ENCODE results near the gene LARGE1. TPM values are rescaled to one million over a fixed set of nuclear protein-coding genes. Genes with fewer than 3 reads are reported as not detected.
"Not testable (repeated sequence)": the region's sequence is repeated elsewhere in the genome, so short reads cannot be mapped to it uniquely, and the experiment has no call there.

LARGE1 gene
- total RNA-seq, 2 experiments from 2014 or later, result 0.69 to 1.1 TPM

GRCh38 chr22:33385611-33386010 lies 534.7 kb downstream of the LARGE1 start:
- H3K36me3 Mint-ChIP-seq (ENCODE audit: low read depth), result no peaks in the 10 kb centered on the region
- DNase-seq, result no peak
- CTCF ChIA-PET, result no interaction called here
- H3K27me3 Mint-ChIP-seq (ENCODE audit: low read depth), result peaks cover 2% of the 10 kb centered on the region
- intact Hi-C loops (cut with micrococcal nuclease), result no loop called here
- H3K4me3 Mint-ChIP-seq, result no peak overlapping the region
- H3K4me1 Mint-ChIP-seq (ENCODE audit: low read depth), result no peaks in the 10 kb centered on the region
- H3K27ac Mint-ChIP-seq, result no peak overlapping the region
- no peaks in the 10 kb centered on the region for H3K9me3 Mint-ChIP-seq

- H3K4me3 Mint-ChIP-seq, result no peak overlapping the region
- H3K27ac Mint-ChIP-seq, result no peak overlapping the region
- no peaks in the 10 kb centered on the region for H3K36me3 Mint-ChIP-seq (ENCODE audit: low read depth)
- H3K4me1 Mint-ChIP-seq (ENCODE audit: low read depth), result no peaks in the 10 kb centered on the region
- peaks cover 16% of the 10 kb centered on the region for H3K9me3 Mint-ChIP-seq
- intact Hi-C loops (cut with micrococcal nuclease), result no loop called here
- peaks cover 2% of the 10 kb centered on the region for H3K27me3 Mint-ChIP-seq (ENCODE audit: low read depth)
- DNase-seq, result no peak
- CTCF ChIA-PET, result no interaction called here
Measured at GRCh38 chr22:33382436-33382835, 537.8 kb downstream of the LARGE1 start.

GRCh38 chr22:33381531-33382406 lies 538.5 kb downstream of the LARGE1 start:
- H3K27ac Mint-ChIP-seq, result no peak overlapping the region
- CTCF ChIA-PET, result no interaction called here
- peaks cover 2% of the 10 kb centered on the region for H3K27me3 Mint-ChIP-seq (ENCODE audit: low read depth)
- no peak for DNase-seq
- no peaks in the 10 kb centered on the region for H3K4me1 Mint-ChIP-seq (ENCODE audit: low read depth)
- no peak overlapping the region for H3K4me3 Mint-ChIP-seq
- no peaks in the 10 kb centered on the region for H3K36me3 Mint-ChIP-seq (ENCODE audit: low read depth)
- intact Hi-C loops (cut with micrococcal nuclease), result no loop called here
- H3K9me3 Mint-ChIP-seq, result peaks cover 16% of the 10 kb centered on the region

GRCh38 chr22:33380789-33381530 lies 539.3 kb downstream of the LARGE1 start:
- Mint-ChIP-seq H3K27me3 (ENCODE audit: low read depth) (peaks cover 2% of the 10 kb centered on the region), H3K36me3 (ENCODE audit: low read depth) (no peaks in the 10 kb centered on the region), H3K4me3 (no peak overlapping the region), H3K4me1 (ENCODE audit: low read depth) (no peaks in the 10 kb centered on the region), H3K9me3 (peaks cover 16% of the 10 kb centered on the region), H3K27ac (no peak overlapping the region)
- CTCF ChIA-PET, result no interaction called here
- no peak for DNase-seq
- intact Hi-C loops (cut with micrococcal nuclease), result no loop called here

GRCh38 chr22:33379836-33380235 lies 540.4 kb downstream of the LARGE1 start:
- Mint-ChIP-seq H3K27me3 (ENCODE audit: low read depth) (peaks cover 2% of the 10 kb centered on the region), H3K27ac (no peak overlapping the region), H3K9me3 (peaks cover 16% of the 10 kb centered on the region), H3K4me3 (no peak overlapping the region), H3K36me3 (ENCODE audit: low read depth) (no peaks in the 10 kb centered on the region), H3K4me1 (ENCODE audit: low read depth) (no peaks in the 10 kb centered on the region)
- DNase-seq, result no peak
- intact Hi-C loops (cut with micrococcal nuclease), result no loop called here
- CTCF ChIA-PET, result no interaction called here

GRCh38 chr22:33372875-33373274 lies 547.4 kb downstream of the LARGE1 start:
- Mint-ChIP-seq H3K27me3 (ENCODE audit: low read depth) (no peaks in the 10 kb centered on the region), H3K4me3 (no peak overlapping the region), H3K9me3 (peaks cover 4% of the 10 kb centered on the region), H3K36me3 (ENCODE audit: low read depth) (no peaks in the 10 kb centered on the region), H3K27ac (no peak overlapping the region), H3K4me1 (ENCODE audit: low read depth) (no peaks in the 10 kb centered on the region)
- CTCF ChIA-PET, result no interaction called here
- DNase-seq, result no peak
- intact Hi-C loops (cut with micrococcal nuclease), result no loop called here

- H3K4me1 Mint-ChIP-seq (ENCODE audit: low read depth); DNase-seq; CTCF ChIA-PET; H3K9me3 Mint-ChIP-seq; H3K36me3 Mint-ChIP-seq (ENCODE audit: low read depth); H3K27ac Mint-ChIP-seq; H3K27me3 Mint-ChIP-seq (ENCODE audit: low read depth); H3K4me3 Mint-ChIP-seq; intact Hi-C loops (cut with micrococcal nuclease): not testable (repeated sequence)
Measured at GRCh38 chr22:33363256-33363655, 557.0 kb downstream of the LARGE1 start.

GRCh38 chr22:33362702-33363101 lies 557.6 kb downstream of the LARGE1 start:
- intact Hi-C loops (cut with micrococcal nuclease), result no loop called here
- H3K4me3 Mint-ChIP-seq, result no peak overlapping the region
- peaks cover 1% of the 10 kb centered on the region for H3K9me3 Mint-ChIP-seq
- CTCF ChIA-PET, result no interaction called here
- no peaks in the 10 kb centered on the region for H3K27me3 Mint-ChIP-seq (ENCODE audit: low read depth)
- no peaks in the 10 kb centered on the region for H3K4me1 Mint-ChIP-seq (ENCODE audit: low read depth)
- H3K36me3 Mint-ChIP-seq (ENCODE audit: low read depth), result no peaks in the 10 kb centered on the region
- DNase-seq, result no peak
- H3K27ac Mint-ChIP-seq, result no peak overlapping the region

GRCh38 chr22:33361581-33361980 lies 558.7 kb downstream of the LARGE1 start:
- Mint-ChIP-seq H3K36me3 (ENCODE audit: low read depth) (no peaks in the 10 kb centered on the region), H3K27me3 (ENCODE audit: low read depth) (no peaks in the 10 kb centered on the region), H3K4me1 (ENCODE audit: low read depth) (no peaks in the 10 kb centered on the region), H3K4me3 (no peak overlapping the region), H3K9me3 (peaks cover 1% of the 10 kb centered on the region), H3K27ac (no peak overlapping the region)
- CTCF ChIA-PET, result no interaction called here
- DNase-seq, result no peak
- intact Hi-C loops (cut with micrococcal nuclease), result no loop called here

- H3K9me3 Mint-ChIP-seq, result no peaks in the 10 kb centered on the region
- no peak overlapping the region for H3K4me3 Mint-ChIP-seq
- H3K27ac Mint-ChIP-seq, result no peak overlapping the region
- intact Hi-C loops (cut with micrococcal nuclease), result no loop called here
- no peaks in the 10 kb centered on the region for H3K4me1 Mint-ChIP-seq (ENCODE audit: low read depth)
- H3K27me3 Mint-ChIP-seq (ENCODE audit: low read depth), result peaks cover 2% of the 10 kb centered on the region
- no peak for DNase-seq
- no peaks in the 10 kb centered on the region for H3K36me3 Mint-ChIP-seq (ENCODE audit: low read depth)
- CTCF ChIA-PET, result no interaction called here
Measured at GRCh38 chr22:33357981-33358399, 562.3 kb downstream of the LARGE1 start.

GRCh38 chr22:33354928-33355327 lies 565.3 kb downstream of the LARGE1 start:
- Mint-ChIP-seq H3K36me3 (ENCODE audit: low read depth) (no peaks in the 10 kb centered on the region), H3K4me3 (no peak overlapping the region), H3K9me3 (no peaks in the 10 kb centered on the region), H3K27me3 (ENCODE audit: low read depth) (peaks cover 2% of the 10 kb centered on the region), H3K27ac (no peak overlapping the region), H3K4me1 (ENCODE audit: low read depth) (no peaks in the 10 kb centered on the region)
- CTCF ChIA-PET, result no interaction called here
- no peak for DNase-seq
- intact Hi-C loops (cut with micrococcal nuclease), result no loop called here

- intact Hi-C loops (cut with micrococcal nuclease), result no loop called here
- Mint-ChIP-seq H3K4me1 (ENCODE audit: low read depth) (no peaks in the 10 kb centered on the region), H3K4me3 (no peak overlapping the region), H3K36me3 (ENCODE audit: low read depth) (no peaks in the 10 kb centered on the region), H3K27ac (no peak overlapping the region), H3K27me3 (ENCODE audit: low read depth) (peaks cover 2% of the 10 kb centered on the region), H3K9me3 (peaks cover 3% of the 10 kb centered on the region)
- DNase-seq, result no peak
- CTCF ChIA-PET, result no interaction called here
Measured at GRCh38 chr22:33353502-33353901, 566.8 kb downstream of the LARGE1 start.

- Mint-ChIP-seq H3K4me3 (no peak overlapping the region), H3K36me3 (ENCODE audit: low read depth) (no peaks in the 10 kb centered on the region), H3K27ac (no peak overlapping the region), H3K4me1 (ENCODE audit: low read depth) (no peaks in the 10 kb centered on the region), H3K27me3 (ENCODE audit: low read depth) (peaks cover 2% of the 10 kb centered on the region), H3K9me3 (peaks cover 3% of the 10 kb centered on the region)
- intact Hi-C loops (cut with micrococcal nuclease), result no loop called here
- no peak for DNase-seq
- CTCF ChIA-PET, result interaction anchor here (0.6 kb wide), 1 partner anchor 299 kb away, joined by 7 read pairs; no protein-coding TSS in a partner anchor
Measured at GRCh38 chr22:33352768-33353167, 567.5 kb downstream of the LARGE1 start.
